HG03469 (cell line): Measurements from ENCODE around the gene RNASE12.
"Not testable (repeated sequence)": the region's sequence is repeated elsewhere in the genome, so short reads cannot be mapped to it uniquely, and the experiment has no call there.

Experiments used
- ATAC-seq: cut with Tn5 transposase; IDR thresholded peaks from one replicate; pipeline ENCODE4 v1.9.1; 2021; ENCODE audit warnings: mild to moderate bottlenecking, moderate library complexity, moderate number of reproducible peaks; ENCODE audit not compliant: unreplicated experiment

RNASE12 gene

GRCh38 chr14:20591235-20591634, at the start of gene RNASE12:
TSS of gene RNASE12 (minus strand) at chr14:20591376. CDS start at chr14:20590723, 653 bp downstream.
- ATAC-seq, result no peak

GRCh38 chr14:20632831-20633691, 41.9 kb upstream of the RNASE12 start:
- peak; percentile 65 for ATAC-seq

GRCh38 chr14:20632448-20632830, 41.3 kb upstream of the RNASE12 start:
- ATAC-seq, result no peak

GRCh38 chr14:20631880-20632389, 40.8 kb upstream of the RNASE12 start:
- no peak for ATAC-seq

DNA sequence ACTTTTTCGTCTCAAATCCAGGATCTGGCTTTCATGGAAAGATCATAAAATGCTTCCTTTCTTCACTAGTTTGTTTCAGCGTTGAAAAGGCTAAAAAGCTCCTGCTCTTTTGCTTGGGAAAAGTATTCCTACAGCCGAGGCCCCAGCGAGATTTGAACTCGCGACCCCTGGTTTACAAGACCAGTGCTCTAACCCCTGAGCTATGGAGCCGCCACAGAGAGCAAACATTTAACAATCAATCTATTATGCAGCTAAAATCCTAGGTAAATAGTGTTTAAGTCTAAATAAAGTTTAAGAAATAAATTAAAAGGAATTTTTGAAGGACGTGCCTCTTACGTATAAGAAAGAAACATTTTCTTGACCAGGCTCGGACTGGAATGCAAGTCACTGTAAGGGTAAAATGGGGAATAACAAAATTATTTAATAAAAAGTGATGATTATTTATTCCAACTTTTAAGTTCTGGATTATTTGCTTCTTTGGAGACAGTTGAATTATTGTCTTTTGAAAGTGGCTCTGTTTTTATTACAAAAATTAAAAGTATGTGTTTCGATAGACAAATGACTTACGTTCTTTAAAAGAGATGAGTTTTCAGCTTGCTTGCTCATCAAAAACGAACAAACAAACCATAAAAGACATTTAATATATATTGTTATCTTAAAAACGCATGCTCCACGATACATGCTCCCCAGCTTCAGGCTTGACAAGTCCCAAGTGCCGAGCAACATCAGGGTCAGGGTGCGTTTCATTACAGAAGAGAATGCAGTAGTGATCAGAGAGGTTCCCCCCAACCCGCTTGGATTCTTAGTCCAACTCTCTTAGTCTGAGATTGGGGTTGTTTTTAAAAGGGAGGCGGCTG, 40.1 kb upstream of the RNASE12 start:
- ATAC-seq, result no peak

GRCh38 chr14:20630340-20631022, 39.3 kb upstream of the RNASE12 start:
- no peak for ATAC-seq

DNA sequence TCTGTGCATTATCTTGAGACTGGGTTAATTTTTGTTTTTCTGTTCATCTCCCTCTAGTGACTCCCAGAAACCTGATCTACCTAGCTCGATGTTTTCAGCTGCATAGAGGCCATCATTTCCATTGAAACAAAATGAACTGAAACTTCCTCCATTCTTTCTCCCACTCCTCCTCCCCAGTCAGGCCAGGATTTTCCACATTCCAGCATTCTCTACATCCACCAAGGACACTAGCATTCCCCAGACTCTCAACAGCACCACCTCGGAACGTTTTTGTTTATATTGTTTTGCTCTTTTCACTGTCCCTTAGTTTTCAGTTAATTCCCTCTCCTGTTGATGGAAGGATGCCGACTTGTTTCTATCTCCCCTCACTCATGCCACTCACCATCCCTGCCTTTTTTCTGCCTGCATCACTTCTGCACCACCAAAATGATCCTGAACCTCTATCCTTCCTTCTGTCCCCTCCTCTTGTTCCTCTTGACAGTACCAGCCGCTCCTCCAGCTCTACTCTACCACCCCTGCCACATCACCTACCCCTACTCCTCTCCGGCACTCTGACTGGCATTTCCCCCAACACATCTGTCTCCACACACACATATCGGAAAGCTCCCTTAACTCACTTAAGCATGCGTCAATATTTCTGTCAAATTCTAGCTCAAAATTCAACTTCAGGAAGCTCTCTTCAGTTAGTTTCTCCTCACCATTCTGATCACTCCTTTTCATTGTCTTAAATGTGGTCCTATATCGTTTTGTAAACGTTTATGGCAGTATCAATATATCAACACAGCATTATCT, 37.1 kb upstream of the RNASE12 start:
- no peak for ATAC-seq

GRCh38 chr14:20627346-20628027, 36.3 kb upstream of the RNASE12 start:
- ATAC-seq, result no peak

GRCh38 chr14:20626274-20626673, 35.1 kb upstream of the RNASE12 start:
- no peak for ATAC-seq

DNA sequence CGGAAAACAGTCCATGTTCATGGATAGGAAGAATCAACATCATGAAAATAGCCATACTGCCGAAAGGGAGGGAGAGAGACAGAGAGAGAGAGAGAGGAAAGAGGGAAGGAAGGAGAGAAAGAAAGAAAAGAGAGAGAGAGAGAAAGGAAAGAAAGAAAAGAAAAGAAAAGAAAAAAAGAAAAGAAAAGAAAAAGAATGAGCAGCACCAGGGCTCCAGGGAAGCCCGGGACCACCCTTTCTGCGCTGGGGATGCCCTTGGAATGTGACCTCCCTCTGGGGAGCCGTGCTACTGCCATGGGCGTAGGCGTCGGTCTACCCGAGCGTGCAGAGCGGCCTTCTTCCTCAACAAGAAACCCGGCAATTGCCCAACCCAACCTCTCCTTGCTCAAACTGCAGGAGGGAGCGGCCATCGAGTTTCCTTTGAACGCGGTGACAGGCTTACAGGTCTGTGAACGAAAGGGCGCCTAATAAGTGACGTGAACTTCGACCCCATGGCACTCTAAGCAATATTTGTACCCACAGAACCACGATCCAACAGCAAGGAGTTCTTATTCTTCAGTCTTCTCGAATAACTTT, 33.4 kb upstream of the RNASE12 start:
- no peak for ATAC-seq

DNA sequence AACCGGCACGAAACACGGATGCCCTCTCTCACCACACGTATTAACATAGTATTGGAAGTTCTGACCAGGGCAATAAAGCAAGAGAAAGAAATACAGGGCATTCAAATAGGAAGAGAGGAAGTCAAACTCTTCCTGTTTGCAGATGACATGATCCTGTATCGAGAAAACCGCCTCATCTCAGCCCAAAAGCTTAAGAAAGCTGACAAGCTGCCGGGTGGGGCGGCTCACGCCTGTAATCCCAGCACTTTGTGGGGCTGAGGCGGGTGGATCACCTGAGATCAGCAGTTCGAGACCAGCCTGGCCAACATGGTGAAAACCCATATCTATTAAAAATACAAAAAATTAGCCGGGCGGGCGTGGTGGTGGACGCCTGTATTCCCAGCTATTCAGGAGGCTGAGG, 32.6 kb upstream of the RNASE12 start:
- ATAC-seq, result no peak

GRCh38 chr14:20622816-20623291, 31.7 kb upstream of the RNASE12 start:
- no peak for ATAC-seq

GRCh38 chr14:20620798-20621478, 29.8 kb upstream of the RNASE12 start:
- ATAC-seq, result no peak

- ATAC-seq, result not testable (repeated sequence)
These were observed 28.5 kb upstream of the RNASE12 start for GRCh38 chr14:20619688-20620087.

GRCh38 chr14:20618271-20618749, 27.1 kb upstream of the RNASE12 start:
- ATAC-seq, result no peak

- ATAC-seq, result no peak
These were observed 26.2 kb upstream of the RNASE12 start for GRCh38 chr14:20617138-20618003.

- ATAC-seq, result no peak
These were observed 24.8 kb upstream of the RNASE12 start for GRCh38 chr14:20615996-20616395.
